Stimulated activated CD4-positive, alpha-beta T cell treated with anti-CD3 and anti-CD28 coated beads, Interleukin-12 subunit alpha, Interleukin-12 subunit beta, amount 100 ng/mL, for 48 hours (primary cell): Measurements from ENCODE around the gene TRPM2.

Experiments used
- DNase-seq, 3 donors: peaks; one replicate each; pipeline ENCODE4 v3.0.0-alpha.2; 2020; ENCODE audit warnings: low read depth in 2 of 3, low spot score in 1 of 3

Gene TRPM2

DNA sequence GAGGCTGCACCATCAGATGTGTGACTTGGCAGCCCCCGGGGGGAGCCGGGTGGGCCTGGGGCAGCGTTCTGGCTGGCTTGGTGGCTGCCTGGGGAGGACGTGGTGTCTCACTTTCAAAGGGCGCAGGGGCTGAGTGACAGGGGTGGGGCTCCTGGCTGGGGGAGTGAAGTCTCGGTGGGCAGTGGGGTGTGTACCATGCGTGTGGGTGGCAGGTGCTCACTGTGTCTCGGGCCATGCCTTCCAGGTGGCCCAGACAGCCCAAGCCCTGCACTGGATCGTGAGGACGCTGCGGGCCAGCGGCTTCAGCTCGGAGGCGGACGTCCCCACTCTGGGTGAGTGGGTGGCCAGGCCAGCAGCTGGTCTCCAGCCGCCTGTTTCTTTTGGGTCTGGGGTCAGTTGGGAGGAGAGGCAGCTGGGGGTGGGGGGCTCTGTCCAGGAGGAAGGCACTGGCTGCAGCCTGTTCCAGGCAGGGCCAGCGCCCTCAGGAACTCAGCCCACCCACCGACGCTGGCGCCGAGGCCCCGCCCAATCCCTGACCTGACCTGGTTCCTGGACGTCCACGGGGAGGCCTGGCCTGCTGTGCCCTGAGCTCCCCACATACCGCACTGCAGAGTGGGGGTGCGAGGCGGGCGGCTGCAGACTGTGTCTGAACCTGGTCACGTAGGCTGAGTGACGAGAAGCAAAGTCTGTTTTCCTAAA is 71.3 kb downstream of the TRPM2 start:
- no peak for DNase-seq

DNA sequence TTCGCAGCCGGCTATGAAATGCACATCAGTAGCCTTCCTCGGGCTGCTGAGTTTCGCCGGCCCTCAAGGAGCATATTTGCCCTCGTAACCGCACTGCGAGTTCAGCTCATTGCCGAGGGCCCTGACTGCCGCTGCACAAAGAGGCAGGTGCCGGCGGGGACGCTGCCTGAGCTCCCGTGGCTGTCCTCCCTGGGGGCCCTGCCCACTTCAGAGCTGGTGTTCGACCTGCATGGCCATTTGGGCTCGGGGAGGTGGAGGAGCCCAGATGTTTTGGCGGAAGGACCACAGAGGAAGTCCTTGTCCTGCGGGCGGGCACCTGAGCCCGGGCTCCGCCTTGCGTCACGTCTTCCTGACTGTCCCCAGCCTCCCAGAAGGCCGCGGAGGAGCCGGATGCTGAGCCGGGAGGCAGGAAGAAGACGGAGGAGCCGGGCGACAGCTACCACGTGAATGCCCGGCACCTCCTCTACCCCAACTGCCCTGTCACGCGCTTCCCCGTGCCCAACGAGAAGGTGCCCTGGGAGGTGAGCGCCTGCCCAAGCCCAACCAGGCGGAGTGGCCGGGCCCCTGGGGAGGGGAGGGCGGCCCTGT is 72.0 kb downstream of the TRPM2 start:
- no peak for DNase-seq

DNA sequence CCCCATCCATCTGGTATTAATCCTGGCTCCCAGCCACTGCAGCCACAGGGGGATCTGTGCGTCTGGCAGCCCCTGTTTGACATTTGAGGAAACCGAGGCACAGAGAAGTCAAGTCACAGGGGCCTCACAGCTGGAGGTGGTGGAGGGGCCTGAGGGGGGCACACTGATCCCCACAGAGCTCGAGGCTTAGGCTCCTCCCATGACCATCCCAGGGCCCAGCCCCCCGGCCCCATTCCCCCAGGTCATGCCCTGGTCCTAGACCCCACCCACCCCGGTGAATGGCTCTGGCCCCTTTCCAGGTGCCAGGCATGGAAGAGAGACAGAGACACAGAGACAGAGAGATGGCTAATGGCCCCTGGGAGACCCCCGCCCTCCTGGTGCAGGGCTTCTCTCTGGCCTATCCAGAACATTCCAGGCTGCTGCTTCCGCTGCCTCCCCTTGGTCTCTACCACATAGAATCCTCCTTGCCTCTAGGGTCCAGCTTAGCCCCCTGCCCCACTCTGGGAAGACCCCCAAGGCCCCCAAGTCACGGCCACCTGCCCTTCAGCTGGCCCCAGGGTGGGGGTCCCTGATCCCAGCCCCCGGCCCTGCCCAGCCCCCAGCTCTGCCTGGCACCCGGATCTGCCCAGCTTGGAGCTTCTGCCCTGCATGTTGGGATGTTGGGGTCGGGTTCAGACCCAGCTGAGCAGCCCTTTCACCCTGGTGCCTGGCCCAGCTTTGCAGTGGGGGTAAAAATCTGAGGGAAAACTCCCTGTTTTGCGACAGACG is 72.7 kb downstream of the TRPM2 start:
- DNase-seq = no peak

DNA sequence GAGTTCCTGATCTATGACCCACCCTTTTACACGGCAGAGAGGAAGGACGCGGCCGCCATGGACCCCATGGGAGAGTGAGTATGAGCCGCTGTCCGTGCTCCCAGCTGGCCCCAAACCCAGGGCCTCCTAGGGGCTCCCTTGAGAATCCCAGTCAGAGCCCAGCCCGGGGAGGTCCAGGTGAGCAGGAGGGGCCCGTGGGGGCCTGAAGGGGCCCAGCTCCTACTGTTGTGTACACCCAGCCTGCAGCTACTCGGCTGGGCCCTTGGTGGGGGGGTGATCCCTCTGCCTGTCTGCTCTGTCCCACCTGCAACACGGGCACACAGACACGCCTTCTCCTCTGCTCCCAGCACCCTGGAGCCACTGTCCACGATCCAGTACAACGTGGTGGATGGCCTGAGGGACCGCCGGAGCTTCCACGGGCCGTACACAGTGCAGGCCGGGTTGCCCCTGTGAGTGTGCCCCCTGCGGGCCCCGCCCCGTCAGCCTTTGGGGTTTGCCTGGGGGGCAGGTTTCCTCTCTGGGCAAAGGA is 73.3 kb downstream of the TRPM2 start:
- DNase-seq = no peak

DNA sequence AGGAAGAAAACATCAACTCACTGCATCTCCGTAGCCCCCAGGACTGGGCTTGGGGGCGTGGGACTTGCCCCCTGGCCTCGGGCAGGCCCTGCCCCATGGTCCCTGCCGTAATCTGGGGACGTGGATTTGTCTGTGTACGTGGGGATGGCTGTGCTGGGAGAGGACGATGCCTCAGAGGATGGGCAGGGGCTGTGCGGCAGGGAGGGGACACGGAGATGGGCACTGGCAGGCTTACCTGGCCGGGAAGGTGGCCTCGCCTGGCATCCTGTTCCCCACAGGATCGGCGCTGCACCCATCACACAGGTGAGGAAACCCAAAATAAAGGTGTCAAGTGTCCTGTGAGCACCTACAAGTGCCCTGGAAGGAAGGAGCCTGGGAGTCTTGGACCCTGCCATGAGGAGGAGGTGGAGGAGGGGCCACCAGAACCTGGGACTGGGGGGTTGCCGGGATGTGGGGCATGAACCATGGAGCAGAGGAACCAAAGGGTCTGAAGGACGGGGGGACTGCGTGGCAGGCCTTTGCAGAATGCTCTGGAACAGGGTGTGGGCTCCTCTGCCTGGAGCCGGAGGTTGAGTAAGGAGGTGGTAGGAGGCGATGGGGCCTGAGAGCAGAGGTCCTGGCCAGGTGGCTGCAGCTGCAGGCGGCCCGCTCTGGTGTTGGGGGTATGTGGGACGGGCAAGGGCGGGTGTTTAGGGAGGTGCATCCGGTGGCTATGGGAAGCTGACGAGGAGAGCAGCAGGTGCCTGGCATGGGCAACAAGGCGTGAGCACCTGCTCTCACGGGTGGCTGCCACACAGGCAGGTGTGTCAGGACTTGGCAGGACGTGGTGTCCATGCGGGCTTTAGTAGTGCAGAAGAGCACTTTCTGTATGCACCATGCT is 74.1 kb downstream of the TRPM2 start:
- no peak for DNase-seq

DNA sequence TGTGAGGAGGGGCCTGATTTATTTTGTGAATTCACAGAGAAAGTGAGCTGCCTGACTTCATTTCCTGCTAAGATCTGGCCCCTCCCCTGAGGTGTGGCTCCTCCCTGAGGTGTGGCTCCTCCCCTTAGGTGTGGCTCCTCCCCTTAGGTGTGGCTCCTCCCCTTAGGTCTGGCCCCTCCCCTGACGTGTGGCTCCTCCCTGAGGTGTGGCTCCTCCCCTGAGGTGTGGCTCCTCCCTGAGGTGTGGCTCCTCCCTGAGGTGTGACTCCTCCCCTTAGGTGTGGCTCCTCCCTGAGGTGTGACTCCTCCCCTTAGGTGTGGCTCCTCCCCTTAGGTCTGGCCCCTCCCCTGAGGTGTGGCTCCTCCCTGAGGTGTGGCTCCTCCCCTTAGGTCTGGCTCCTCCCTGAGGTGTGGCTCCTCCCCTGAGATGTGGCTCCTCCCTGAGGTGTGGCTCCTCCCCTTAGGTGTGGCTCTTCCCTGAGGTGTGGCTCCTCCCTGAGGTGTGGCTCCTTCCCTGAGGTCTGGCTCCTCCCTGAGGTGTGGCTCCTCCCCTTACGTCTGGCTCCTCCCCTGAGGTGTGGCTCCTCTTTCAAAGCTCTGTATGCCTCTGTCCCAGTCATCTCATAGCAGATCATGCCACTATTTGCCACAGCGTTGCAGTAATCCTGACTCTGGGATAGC is 75.0 kb downstream of the TRPM2 start:
- peak; percentile 18 to 60 (median 59) for DNase-seq

DNA sequence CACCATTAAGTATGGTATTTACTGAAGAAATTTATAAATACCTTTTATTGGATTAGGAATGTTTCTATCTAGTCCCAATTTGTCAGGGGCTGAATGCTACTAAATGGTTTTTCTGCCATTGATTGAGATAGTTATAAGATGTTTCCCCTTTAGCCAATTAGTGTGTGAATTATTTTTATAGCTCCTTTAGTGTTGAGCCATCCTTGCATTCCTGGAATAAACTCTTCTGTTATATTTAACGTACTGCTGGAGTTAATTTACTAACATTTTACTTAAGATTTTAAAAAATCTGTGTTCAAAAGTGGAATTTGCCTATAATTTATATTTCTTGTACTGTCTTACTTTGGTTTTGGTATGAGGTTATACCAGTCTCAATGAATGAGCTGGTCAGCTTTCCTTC is 76.5 kb downstream of the TRPM2 start:
- no peak for DNase-seq

DNA sequence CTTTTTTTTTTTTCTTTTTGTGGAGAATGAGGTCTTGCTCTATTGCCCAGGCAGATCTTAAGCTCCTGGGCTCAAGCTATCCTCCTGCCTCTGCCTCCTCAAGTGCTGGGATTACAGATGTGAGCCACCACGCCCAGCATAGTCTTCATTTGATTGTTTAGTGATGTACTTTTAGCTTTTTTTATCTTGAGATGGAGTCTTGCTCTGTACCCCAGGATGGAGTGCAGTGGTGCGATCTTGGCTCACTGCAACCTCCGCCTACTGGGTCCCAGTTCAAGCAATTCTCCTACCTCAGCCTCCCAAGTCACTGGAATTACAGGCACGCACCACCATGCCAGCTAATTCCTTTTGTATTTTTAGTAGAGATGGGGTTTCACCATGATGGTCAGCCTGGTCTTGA is 77.9 kb downstream of the TRPM2 start:
- no peak for DNase-seq

DNA sequence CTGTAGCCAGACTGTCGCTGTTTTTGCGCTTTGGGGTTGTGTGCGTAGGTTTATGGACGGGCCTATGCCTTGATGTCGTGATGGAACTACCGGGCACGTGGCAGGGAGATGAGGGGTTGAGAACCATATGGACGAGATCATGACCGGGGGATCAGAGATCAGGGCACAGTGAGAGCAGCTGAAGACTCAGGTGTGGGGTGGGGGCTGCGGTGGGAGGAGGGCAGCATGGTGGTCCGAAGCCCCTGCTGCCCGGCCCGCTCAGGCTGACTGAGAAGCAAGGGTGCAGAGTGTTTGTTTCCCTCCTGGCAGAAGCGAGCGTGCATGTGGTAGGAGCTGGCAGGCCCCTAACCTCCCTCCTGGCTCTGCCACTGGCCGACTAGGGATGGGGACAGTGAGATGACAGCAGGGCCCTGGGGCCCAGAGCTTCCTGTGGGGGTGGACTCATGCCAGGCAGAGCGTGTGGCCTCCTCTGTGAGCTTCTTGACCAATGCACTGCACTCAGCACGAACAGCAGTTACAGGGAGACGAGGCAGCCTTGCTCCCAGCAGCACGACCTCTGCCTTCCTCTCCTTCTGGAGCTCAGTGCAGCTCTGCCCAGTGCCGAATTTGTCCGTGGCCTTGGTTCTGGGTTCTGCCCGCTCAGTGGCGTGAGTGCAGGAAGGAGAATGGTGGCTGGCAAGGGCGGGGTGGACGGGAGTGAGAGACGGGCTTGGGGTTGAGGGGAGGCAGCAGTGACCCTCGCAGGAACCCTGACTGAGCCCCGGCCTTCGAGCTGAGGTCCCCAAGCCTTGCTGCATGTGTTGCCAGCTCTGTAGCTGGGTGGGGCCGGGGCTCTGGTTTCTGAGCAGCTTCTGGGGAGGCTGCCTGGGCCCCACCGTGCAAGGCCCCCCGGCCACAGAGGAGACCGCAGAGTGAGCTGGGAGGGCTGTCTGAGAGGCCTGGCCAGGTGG is 79.7 kb downstream of the TRPM2 start:
- DNase-seq = no peak

DNA sequence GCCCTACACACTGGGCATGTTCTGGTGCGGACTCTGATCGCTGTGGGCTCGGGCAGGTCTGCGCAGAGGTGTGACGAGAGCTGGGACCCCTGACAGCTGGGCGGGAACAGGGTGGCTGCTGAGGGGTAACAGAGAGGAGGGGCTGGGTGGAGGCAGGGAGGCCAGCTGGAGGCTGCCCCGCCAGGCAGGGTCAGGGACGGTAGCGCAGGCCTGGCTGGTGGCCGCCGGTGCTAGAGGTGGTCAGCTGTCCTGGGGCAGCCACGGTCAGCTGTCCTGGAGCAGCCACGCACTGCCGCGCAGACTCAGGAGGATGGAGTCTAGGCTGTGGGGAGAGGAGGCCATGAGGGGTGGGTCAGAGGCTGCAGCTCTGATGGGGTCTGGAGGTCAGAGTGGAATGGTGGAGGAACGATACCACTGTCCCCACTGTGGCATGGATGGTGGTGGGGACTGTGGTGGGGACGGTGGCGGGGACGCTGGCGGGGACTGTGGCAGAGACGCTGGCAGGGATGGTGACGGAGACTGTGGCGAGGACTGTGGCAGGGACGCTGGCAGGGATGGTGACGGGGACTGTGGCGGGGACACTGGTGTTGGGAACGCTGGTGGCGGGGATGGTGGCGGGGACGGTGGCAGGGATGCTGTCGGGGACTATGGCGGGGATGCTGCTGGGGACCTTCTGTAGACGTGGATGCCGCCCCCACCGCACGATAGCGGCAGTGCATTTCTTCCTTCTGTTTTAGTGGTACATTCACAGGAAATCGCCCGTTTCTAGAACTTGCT is 80.6 kb downstream of the TRPM2 start:
- no peak for DNase-seq

DNA sequence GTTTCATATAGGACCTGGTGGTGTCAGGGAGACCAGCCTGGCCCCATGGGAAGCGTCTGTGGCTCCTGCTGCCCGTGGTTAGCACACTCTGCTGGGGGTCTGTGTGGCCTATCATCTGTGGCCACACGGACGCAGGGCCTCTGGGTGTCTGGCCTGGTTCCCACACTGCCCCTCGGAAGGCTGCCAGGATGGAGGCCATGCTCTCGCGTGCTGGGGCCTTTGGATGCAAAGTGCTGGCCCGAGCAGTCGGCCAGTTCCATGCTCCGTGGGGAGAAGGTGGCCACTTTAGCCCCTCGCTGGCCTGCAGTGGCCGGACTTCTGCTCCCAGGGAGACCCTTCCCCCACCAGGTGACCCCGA is 81.1 kb downstream of the TRPM2 start:
- no peak for DNase-seq

DNA sequence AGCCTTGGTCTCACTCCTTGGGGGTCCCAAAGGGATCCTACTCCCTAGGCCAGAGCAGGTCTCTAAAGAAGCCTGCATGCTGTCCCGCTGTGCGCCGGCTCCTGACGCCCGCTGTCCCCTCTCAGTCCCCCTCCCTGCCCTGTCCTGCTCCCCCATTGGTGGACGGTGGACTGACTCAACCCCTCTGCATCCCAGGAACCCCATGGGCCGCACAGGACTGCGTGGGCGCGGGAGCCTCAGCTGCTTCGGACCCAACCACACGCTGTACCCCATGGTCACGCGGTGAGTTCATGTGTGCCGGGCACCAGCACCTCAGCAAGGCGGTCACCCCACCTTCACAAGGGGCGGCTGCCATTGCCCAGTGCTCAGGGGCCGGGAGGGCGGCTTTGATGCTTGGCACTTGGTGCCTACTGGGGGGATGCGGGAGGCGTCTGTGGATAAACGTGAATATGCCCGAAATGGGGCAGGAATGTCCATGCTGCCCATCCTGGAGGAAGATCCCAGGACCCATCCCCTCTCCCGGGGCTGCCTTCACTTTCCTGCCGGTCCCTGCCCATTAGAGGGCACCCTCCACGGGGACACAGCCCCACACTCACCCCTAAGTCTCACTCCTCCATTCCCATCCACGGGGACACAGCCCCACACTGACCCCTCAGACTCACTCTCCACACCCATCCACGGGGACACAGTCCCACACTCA is 81.7 kb downstream of the TRPM2 start:
- no peak for DNase-seq

DNA sequence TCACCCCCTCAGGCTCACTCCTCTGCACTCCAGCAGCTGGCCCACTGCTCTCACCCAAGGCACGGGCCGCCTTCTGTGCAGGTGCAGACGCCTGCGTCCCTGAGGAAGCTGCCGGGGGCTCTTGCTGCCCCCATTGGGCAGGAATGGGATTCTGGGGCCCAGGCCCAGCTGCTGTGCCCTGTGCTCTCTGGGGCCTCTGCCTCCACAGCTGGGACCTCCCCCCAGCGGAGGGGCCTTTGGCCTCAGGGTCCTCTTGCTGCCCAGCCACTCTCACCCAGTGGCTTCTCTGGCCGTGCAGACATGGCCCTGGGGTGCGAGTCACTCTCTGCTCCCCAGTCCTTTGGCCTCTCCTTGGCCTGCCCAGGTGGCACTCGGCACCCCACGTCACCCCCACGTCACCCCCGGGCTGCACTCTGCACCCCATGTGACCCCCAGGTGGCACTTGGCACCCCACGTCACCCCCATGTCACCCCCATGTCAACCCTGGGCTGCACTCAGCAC is 82.7 kb downstream of the TRPM2 start:
- no peak for DNase-seq

DNA sequence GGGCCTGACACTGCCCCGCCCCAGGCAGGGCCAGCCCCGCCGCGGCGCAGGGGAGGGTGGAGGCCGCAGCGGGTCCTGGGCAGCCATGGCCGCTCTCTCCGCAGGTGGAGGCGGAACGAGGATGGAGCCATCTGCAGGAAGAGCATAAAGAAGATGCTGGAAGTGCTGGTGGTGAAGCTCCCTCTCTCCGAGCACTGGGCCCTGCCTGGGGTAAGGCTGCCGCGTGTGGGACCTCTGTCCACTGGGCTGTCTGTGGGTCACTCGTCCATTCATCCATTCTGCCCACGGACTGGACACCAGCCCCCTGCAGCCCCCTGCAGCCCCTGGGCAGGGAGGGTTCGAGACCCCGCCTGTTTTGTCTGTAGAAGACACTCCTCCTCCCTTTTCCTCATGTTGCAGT is 83.5 kb downstream of the TRPM2 start:
- no peak for DNase-seq

DNA sequence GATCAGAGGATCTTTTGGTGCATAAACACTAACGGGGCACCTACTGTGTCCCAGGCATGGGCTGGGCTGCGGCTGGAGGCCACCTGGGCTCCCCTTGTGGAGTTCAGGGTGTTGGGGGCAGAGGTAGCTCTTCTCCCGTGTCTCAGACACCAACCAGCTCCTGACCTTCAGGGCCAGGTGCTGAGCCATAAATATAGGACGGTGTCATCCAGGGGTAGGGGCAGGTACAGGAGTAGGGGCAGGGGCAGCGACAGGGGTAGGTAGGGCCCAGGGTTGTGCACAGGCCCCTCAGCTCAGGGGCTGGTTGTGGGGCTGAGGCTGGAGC is 83.9 kb downstream of the TRPM2 start:
- no peak for DNase-seq

DNA sequence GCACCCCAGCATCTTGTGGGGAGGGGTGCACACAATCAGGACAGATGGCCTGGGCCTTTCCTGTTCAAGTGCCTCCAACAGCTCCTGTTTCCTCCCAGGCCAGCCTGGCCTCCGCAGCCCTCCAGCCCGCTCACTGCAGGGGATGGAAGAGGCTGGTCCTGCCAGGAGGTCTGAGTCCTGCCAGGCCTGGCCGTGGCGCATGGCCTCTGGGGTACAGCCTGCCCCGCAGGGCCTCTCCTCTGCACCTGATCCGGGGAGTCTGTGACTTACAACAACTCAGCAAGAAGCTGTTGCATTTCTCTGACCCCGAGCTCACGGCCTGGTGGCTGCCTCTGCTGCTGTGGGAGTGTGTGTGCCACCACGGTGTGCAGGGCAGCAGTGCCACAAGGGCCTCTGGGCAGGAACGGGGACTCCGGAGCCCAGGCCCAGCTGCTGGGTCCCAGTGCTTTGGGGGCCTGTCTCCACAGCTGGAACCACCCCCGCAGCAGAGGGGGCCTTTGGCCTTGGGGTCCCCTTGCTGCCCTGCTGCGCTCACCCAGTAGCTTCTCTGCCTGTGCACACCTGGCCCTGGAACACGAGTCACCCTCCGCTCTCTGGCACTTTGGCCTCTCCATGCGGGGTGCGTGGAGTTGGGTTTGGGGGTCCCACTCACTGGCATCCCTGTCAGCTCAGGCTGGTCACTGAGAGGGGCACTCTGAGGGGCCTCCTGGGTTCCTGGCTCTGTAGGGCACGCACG is 84.4 kb downstream of the TRPM2 start:
- no peak for DNase-seq

DNA sequence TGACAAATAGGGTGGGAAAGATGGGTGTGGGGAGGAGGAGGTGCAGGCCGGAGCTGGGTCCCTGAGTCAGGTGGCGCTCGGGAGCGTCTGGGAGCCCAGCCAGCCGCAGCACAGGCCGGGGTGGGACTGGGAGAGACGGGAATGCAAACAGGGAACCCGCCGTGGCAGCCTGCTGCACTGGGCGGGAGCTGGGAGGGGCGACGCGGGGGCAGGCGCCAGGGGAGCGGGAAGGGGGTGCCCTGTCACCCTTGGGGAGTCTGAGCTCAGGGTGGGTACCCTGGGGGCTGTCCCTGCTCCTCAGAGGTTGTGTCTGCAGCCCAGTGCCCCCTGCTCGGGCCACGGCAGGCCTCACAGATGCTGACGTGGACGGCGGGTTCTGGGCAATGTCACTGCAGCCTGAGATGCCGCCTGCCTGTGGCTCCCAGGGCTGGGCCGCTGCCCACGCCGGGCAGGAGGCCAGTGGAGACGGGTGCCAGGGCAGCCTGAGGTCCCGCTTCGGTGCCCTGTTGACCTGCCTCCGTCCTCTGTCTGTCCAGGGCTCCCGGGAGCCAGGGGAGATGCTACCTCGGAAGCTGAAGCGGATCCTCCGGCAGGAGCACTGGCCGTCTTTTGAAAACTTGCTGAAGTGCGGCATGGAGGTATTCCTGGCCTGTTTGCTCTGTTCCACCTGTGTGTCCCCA is 85.2 kb downstream of the TRPM2 start:
- DNase-seq = no peak
